Lower leg skin (tissue), 3 donors: ENCODE measurements around the gene PRDX6.

ENCODE experiments used
- POLR2A ChIP-seq, 2 donors: fragments of 450-650 bp; IDR thresholded peaks; one replicate each; pipeline ENCODE4 v1.6.1; 2016 to 2017; ENCODE audit warnings: antibody characterized with exemption in 2 of 2, mild to moderate bottlenecking in 1 of 2, moderate library complexity in 1 of 2
- TF ChIP-seq, protein P1 (sequence below), 3 donors: fragments of 450-650 bp; IDR thresholded peaks; one replicate each; pipeline ENCODE4 v1.5.1; 2016; ENCODE audit warnings: antibody characterized with exemption in 3 of 3, mild to moderate bottlenecking in 3 of 3, moderate library complexity in 2 of 3

DNA sequence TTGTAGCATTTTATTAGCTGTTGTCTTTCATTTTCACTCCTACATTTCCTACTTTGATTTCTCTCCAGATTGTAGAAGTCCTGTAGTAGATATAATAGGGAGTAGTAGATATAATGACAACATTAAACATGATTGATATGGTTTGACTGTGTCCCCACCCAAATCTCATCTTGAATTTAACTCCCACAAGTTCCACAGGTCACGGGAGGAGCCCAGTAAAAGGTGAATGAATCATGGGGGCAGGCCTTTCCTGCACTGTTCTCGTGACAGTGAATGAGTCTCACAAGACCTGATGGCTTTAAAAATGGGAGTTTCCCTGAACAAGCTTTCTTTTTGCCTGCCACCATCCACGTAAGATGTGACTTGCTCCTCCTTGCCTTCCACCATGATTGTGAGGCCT lies 7.5 kb upstream of the PRDX6 start:
- TF ChIP-seq, protein P1, sequence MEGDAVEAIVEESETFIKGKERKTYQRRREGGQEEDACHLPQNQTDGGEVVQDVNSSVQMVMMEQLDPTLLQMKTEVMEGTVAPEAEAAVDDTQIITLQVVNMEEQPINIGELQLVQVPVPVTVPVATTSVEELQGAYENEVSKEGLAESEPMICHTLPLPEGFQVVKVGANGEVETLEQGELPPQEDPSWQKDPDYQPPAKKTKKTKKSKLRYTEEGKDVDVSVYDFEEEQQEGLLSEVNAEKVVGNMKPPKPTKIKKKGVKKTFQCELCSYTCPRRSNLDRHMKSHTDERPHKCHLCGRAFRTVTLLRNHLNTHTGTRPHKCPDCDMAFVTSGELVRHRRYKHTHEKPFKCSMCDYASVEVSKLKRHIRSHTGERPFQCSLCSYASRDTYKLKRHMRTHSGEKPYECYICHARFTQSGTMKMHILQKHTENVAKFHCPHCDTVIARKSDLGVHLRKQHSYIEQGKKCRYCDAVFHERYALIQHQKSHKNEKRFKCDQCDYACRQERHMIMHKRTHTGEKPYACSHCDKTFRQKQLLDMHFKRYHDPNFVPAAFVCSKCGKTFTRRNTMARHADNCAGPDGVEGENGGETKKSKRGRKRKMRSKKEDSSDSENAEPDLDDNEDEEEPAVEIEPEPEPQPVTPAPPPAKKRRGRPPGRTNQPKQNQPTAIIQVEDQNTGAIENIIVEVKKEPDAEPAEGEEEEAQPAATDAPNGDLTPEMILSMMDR (IDR thresholded peaks at IDR 0.05), result no peak
- TF ChIP-seq POLR2A (IDR thresholded peaks at IDR 0.05), result no peak
